NCI-H187 treated with DMSO at 0.1 percent for 48 hours (cell line): ENCODE results near the gene NKX3-2.
"Not testable (repeated sequence)": the region's sequence is repeated elsewhere in the genome, so short reads cannot be mapped to it uniquely, and the experiment has no call there.

ENCODE experiments used
- DNase-seq: peaks from one replicate; lab custom pipeline; 2025; lab: John Stamatoyannopoulos, UW

The NKX3-2 gene

GRCh38 chr4:13543839-13544605, at the start of gene NKX3-2:
TSS of gene NKX3-2 (minus strand) at chr4:13544508. CDS start at chr4:13544414, 94 bp downstream.
- DNase-seq: no peak

GRCh38 chr4:13592220-13592619, 47.9 kb upstream of the NKX3-2 start:
- no peak for DNase-seq

GRCh38 chr4:13590766-13591165, 46.5 kb upstream of the NKX3-2 start:
- no peak for DNase-seq

GRCh38 chr4:13588954-13589353, 44.6 kb upstream of the NKX3-2 start:
- no peak for DNase-seq

GRCh38 chr4:13584481-13584880, 40.2 kb upstream of the NKX3-2 start:
- DNase-seq: no peak

- DNase-seq: no peak
Observed at GRCh38 chr4:13580036-13580435, 35.7 kb upstream of the NKX3-2 start.

- no peak for DNase-seq
Observed at GRCh38 chr4:13577660-13578059, 33.4 kb upstream of the NKX3-2 start.

- DNase-seq: no peak
Observed at GRCh38 chr4:13570916-13571315, 26.6 kb upstream of the NKX3-2 start.

GRCh38 chr4:13567125-13567524, 22.8 kb upstream of the NKX3-2 start:
- no peak for DNase-seq

- DNase-seq: no peak
Observed at GRCh38 chr4:13562876-13563275, 18.6 kb upstream of the NKX3-2 start.

- DNase-seq: no peak
Observed at GRCh38 chr4:13561673-13562072, 17.4 kb upstream of the NKX3-2 start.

GRCh38 chr4:13560111-13560510, 15.8 kb upstream of the NKX3-2 start:
- not testable (repeated sequence) for DNase-seq

- no peak for DNase-seq
Observed at GRCh38 chr4:13559413-13559812, 15.1 kb upstream of the NKX3-2 start.

- no peak for DNase-seq
Observed at GRCh38 chr4:13558881-13559280, 14.6 kb upstream of the NKX3-2 start.

- no peak for DNase-seq
Observed at GRCh38 chr4:13555325-13555724, 11.0 kb upstream of the NKX3-2 start.

GRCh38 chr4:13553081-13553480, 8.8 kb upstream of the NKX3-2 start:
- no peak for DNase-seq

- peak; percentile 84 for DNase-seq
Observed at GRCh38 chr4:13548984-13549546, 4.8 kb upstream of the NKX3-2 start.

GRCh38 chr4:13548059-13548983, 4.0 kb upstream of the NKX3-2 start:
- no peak for DNase-seq

GRCh38 chr4:13547485-13548041, 3.3 kb upstream of the NKX3-2 start:
- DNase-seq: no peak

GRCh38 chr4:13546941-13547484, 2.7 kb upstream of the NKX3-2 start:
- no peak for DNase-seq

GRCh38 chr4:13546142-13546940, 2.0 kb upstream of the NKX3-2 start:
- no peak for DNase-seq
